PFSK-1 (cell line): ENCODE measurements around the gene PDE4B.

Source experiments
- POLR2AphosphoS5 ChIP-seq: IDR thresholded peaks from 2 replicates; pipeline ENCODE4 v1.6.1; 2012; ENCODE audit warnings: low read depth, mild to moderate bottlenecking, control low read depth, low read length, moderate library complexity
- SIN3A ChIP-seq: IDR thresholded peaks from 2 replicates; pipeline ENCODE4 v1.6.1; 2012; ENCODE audit warnings: mild to moderate bottlenecking, low read length, moderate library complexity, borderline replicate concordance; ENCODE audit not compliant: insufficient read depth
- TAF1 ChIP-seq: IDR thresholded peaks from 2 replicates; pipeline ENCODE4 v1.6.1; 2012; ENCODE audit warnings: low read length, control low read depth, borderline replicate concordance; ENCODE audit not compliant: insufficient read depth
- TF ChIP-seq, protein P1 (sequence below), 2 experiments: IDR thresholded peaks; 2 replicates each; pipeline versions ENCODE4 v1.6.1 to v1.8.0; 2011 to 2012; ENCODE audit warnings: low read depth in 2 of 2, low read length in 2 of 2, control low read depth in 1 of 2, inconsistent platforms in 1 of 2, mild to moderate bottlenecking in 1 of 2, moderate library complexity in 1 of 2; ENCODE audit not compliant: insufficient read depth in 1 of 2

DNA sequence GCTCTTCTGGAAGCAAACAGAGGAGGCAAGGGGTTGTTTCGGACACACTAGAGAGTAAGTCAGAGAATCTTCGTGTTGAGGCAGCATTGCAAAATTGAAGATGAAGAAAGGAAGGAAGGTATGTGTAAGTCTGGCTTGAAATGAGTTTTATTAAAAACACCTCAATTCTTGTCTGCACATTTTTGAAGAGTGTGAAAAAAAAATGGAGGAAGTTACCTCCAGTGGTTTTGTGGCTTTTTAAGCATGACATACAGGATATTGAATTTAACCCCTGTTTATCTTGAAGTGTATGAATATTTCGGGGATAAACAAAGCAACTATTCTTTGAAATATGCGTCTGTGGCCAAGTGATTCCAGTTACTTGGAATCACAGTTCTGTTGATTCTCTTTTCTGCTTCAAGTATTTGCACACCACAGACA lies 538.0 kb downstream of the PDE4B start:
- TF ChIP-seq POLR2AphosphoS5 (no peak), SIN3A (no peak), TAF1 (no peak)
- TF ChIP-seq, protein P1, sequence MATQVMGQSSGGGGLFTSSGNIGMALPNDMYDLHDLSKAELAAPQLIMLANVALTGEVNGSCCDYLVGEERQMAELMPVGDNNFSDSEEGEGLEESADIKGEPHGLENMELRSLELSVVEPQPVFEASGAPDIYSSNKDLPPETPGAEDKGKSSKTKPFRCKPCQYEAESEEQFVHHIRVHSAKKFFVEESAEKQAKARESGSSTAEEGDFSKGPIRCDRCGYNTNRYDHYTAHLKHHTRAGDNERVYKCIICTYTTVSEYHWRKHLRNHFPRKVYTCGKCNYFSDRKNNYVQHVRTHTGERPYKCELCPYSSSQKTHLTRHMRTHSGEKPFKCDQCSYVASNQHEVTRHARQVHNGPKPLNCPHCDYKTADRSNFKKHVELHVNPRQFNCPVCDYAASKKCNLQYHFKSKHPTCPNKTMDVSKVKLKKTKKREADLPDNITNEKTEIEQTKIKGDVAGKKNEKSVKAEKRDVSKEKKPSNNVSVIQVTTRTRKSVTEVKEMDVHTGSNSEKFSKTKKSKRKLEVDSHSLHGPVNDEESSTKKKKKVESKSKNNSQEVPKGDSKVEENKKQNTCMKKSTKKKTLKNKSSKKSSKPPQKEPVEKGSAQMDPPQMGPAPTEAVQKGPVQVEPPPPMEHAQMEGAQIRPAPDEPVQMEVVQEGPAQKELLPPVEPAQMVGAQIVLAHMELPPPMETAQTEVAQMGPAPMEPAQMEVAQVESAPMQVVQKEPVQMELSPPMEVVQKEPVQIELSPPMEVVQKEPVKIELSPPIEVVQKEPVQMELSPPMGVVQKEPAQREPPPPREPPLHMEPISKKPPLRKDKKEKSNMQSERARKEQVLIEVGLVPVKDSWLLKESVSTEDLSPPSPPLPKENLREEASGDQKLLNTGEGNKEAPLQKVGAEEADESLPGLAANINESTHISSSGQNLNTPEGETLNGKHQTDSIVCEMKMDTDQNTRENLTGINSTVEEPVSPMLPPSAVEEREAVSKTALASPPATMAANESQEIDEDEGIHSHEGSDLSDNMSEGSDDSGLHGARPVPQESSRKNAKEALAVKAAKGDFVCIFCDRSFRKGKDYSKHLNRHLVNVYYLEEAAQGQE (IDR thresholded peaks at IDR 0.05; ENCODE audit: insufficient read depth in 1 of 2, low read depth in 2 of 2, low read length in 2 of 2), result no peak
